Measurements from ENCODE around the gene GIMAP2.
A peak's percentile ranks its signal among the peaks of the same experiment; 100 is the strongest.

The GIMAP2 gene

DNA sequence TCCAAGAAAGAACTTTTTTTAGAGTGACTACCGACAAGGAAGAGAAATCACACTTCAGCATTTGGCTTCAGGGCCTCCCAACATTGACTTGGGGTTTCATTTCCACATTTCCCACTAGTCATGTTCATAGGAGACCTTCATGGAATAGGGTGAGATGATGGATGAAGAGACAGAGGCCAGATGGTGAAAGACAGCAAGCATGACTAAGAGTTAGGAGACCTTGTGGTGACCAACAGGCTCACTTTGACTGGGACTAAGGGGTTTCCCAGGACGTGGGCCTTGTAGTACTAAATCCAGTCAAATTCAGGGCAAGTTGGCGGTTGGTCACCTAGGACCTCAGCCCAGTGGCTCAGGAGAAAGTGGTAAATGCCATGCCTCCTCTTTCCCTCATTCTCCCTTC lies 48.7 kb downstream of the GIMAP2 start:
- TF ChIP-seq ZNF274 (IDR thresholded peaks at IDR 0.05; ENCODE audit: low read depth, low read length): no peak
- no peak overlapping the region for H3K4me3 ChIP-seq (ENCODE audit: low read length)

DNA sequence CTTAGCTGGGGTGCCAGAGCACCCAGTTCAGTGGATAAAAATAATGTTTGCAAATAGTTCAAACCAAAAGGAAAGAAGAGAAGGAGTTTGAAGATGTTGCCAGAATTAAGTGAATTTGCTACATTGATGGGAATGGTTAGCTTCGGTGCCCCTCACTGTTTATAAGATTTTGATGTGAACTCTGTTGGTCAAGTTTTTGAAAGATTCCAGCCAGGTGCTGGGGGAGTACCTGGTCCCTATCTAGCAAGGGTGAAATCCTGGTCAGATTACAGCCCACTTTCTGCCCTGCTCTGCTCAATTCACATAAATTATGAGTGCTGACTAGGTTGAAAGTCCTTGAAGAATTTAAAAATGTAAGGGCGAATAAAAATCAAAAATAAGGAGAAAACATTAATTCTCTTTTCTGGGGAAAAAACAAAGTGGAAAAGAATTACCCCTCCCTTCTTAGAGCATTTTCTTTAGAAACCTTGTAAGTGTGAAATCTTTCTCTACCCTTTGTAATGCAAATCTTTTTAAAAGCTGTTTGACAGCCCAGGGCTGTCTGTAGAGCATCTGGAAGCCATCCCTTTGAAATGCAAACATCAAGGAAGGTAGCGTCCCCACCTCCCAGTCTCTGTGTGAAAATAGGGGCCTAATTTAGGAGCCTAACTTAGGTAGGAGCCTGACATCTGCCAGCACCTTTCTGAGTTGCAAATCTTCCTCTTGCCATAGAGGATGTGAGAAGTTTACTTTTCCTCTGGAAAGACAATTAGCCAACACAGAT lies 50.3 kb downstream of the GIMAP2 start:
- H3K4me3 ChIP-seq (ENCODE audit: low read length): no peak overlapping the region
- no peak for TF ChIP-seq ZNF274 (IDR thresholded peaks at IDR 0.05; ENCODE audit: low read depth, low read length)

DNA sequence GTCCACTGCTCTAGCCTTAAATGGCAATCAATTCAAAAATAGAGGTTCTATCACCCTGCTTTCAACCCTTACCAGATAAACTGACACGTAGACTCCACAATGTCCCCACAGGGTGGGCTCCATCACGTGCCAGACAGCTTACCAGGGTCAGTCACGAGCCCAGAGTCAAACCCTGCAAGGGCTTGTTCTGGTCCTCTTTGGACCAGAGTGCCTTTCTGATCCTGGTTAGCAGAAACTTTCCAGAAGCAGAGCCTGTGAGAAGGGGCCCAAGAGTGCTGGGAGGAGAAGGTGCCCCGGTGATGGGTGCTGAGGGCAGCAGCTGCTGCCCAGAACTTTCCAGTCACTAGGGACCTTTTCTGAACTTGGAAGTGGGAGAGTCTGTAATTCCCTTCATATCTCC lies 51.4 kb downstream of the GIMAP2 start:
- no peak overlapping the region; the same call in 1 of the 2 replicates for H3K4me3 ChIP-seq (ENCODE audit: low read length)
- TF ChIP-seq ZNF274 (IDR thresholded peaks at IDR 0.05; ENCODE audit: low read depth, low read length): no peak

DNA sequence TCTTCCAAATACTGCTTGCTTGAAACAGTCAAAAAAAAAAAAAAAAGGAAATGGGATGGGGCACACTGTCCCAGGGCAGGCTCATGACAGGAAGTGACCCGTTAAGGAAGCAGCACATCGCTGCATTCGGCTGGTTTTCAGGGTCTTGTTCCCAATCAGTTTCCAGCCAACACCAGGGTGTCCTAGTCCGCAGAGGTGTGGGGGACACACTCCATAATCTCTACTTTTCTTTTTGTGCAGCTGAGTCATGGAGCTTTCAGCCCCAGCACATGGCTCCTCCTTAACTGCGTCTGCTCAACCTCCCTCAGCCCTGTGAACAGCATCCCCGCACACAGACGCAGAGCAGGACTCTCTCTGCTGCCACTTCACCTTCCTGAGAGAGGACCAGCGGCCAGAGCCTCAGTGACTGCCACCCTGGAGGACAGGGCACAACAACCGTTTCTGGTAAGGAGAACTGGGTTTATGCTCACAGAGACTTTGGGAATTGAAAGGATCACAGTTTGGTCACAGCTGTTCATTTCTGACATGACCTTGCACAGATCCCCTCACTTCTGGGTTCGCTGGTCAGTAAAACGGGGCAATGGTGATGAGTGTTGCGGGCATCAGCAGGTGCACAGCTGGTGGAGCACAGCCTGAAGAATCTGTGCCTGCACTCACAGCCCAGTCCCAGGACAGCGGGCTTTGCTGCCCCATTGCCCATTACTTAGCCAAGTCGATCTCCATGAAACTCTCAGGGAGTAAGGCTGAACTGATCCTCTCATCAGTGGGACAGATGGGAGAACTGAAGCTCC lies 52.0 kb downstream of the GIMAP2 start, which contains the start of gene GIMAP5:
Gene GIMAP5, plus strand, starts transcription at position 154 of the 791 bp plus-strand sequence. CDS start 3,467 bp downstream, outside the sequence.
- TF ChIP-seq ZNF274 (IDR thresholded peaks at IDR 0.05; ENCODE audit: low read depth, low read length): no peak
- H3K4me3 ChIP-seq (ENCODE audit: low read length): peak within 1 kb of the TSS; percentile 46; the same call in 1 of the 2 replicates

DNA sequence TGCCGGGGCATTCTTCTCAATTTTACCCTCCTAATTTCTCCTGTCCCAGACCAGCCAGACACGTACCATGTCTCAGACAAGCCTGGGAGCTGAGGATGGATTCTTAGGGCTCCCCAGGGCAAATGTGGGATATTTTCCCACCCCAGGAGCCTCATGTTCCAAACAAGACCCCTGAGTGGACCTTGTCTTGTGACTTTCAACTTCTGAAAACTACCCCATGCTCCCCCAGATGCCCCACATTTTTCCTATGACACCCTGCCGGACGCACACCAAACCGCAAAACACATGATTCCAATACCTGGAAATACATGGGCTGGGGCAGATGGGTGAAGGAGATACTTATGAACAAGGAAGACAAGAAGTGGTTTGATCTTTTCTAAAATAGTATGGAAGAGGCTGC lies 52.6 kb downstream of the GIMAP2 start:
- no peak for TF ChIP-seq ZNF274 (IDR thresholded peaks at IDR 0.05; ENCODE audit: low read depth, low read length)
- H3K4me3 ChIP-seq (ENCODE audit: low read length): peak overlapping the region; percentile 46; the same call in 1 of the 2 replicates

DNA sequence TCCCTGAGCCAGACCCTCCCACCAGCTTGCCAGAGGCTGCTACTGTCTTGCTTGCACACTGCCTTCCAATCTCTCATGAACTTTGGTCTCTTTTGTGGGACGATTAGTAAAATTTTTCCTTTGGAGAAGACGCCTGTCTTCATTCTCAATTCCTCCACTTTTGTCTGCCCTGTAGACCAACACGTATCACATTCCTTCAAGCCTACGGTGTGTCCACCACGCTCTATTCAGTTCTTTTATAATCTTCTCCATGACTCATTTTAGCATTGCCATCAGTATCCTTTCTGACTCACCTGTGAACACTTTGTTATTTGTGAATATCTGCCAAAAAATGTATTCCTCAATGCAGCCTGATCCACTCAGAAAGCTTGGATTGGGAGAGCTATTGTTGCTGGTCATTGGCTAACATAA lies 53.1 kb downstream of the GIMAP2 start:
- peak overlapping the region; percentile 46; the same call in 1 of the 2 replicates for H3K4me3 ChIP-seq (ENCODE audit: low read length)
- TF ChIP-seq ZNF274 (IDR thresholded peaks at IDR 0.05; ENCODE audit: low read depth, low read length): no peak

DNA sequence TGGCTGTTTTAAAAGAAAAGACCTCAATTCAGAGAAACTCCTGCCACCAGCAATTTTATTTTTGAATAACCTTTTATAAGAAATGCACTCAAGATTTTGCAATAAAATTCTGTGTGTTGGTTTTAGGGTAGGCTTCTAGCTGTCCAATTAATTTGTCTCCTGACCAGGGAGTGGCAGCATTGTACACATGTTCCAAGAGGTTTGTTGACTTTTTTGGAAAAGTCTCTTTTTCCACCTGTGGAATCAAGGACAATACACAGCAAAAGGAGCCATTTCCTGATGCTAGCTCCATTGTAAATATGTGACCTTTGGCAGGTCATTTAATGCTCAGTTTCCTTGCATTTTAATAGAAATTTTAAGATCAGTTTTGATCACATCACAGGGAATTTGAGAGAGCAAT lies 53.5 kb downstream of the GIMAP2 start:
- H3K4me3 ChIP-seq (ENCODE audit: low read length): no peak overlapping the region
- no peak for TF ChIP-seq ZNF274 (IDR thresholded peaks at IDR 0.05; ENCODE audit: low read depth, low read length)

DNA sequence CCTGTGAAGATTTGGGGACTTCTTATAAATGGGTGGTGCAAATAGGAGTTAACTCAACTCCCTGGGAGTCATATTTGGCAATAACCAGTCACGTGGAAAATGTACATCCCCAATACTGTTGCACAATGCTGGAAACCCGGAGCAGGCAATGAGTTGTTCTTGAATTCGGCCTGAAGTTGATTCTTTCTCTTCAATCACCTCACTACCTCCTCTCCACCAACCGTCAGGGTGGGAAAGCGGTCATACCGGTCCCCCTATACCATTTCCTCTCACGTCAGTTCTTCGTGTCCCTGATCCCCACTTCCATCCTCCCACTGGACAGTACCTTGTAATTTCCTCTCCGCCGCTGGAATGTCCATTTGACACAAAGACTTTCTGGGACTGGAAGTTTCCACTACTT lies 54.5 kb downstream of the GIMAP2 start:
- no peak overlapping the region for H3K4me3 ChIP-seq (ENCODE audit: low read length)
- TF ChIP-seq ZNF274 (IDR thresholded peaks at IDR 0.05; ENCODE audit: low read depth, low read length): no peak

DNA sequence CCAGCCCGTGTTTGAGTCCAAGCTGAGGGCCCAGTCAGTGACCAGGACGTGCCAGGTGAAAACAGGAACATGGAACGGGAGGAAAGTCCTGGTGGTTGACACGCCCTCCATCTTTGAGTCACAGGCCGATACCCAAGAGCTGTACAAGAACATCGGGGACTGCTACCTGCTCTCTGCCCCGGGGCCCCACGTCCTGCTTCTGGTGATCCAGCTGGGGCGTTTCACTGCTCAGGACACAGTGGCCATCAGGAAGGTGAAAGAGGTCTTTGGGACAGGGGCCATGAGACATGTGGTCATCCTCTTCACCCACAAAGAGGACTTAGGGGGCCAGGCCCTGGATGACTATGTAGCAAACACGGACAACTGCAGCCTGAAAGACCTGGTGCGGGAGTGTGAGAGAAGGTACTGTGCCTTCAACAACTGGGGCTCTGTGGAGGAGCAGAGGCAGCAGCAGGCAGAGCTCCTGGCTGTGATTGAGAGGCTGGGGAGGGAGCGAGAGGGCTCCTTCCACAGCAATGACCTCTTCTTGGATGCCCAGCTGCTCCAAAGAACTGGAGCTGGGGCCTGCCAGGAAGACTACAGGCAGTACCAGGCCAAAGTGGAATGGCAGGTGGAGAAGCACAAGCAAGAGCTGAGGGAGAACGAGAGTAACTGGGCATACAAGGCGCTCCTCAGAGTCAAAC lies 56.9 kb downstream of the GIMAP2 start:
- TF ChIP-seq ZNF274 (IDR thresholded peaks at IDR 0.05; ENCODE audit: low read depth, low read length): no peak
- H3K4me3 ChIP-seq (ENCODE audit: low read length): no peak overlapping the region

Measured in GM08714 (cell line).